Bronchial epithelial cell (primary cell): ENCODE results near the gene SLC35C1. TPM values are rescaled to one million over a fixed set of nuclear protein-coding genes. Genes with fewer than 3 reads are reported as not detected.
"Not testable (repeated sequence)": the region's sequence is repeated elsewhere in the genome, so short reads cannot be mapped to it uniquely, and the experiment has no call there.

Experiments used
- DNase-seq: peaks from one replicate; pipeline ENCODE4 v3.0.0-alpha.2; 2010; ENCODE audit warnings: low read depth
- FAIRE-seq: peaks from 2 replicates; lab custom pipeline; 2011; peaks lifted over from hg19 to GRCh38; lab: Jason Lieb, UNC
- H3K27me3 ChIP-seq: 2 replicates; pipeline ENCODE4 v1.5.1; 2011; ENCODE audit warnings: low read length; ENCODE audit not compliant: control insufficient read depth, insufficient read depth
- H3K36me3 ChIP-seq: 2 replicates; pipeline ENCODE4 v1.5.1; 2011; ENCODE audit warnings: low read length; ENCODE audit not compliant: control insufficient read depth, insufficient read depth
- H3K4me3 ChIP-seq: 2 replicates; pipeline ENCODE4 v1.5.1; 2011; ENCODE audit warnings: mild to moderate bottlenecking, low read depth, low read length, control low read depth
- total RNA-seq: library from RNA; depleted of rRNA; stranded (reverse); fragments of >200 nt; gene quantifications from 2 replicates; pipeline ENCODE4 v1.2.1, GENCODE V29; 2014
- TF ChIP-seq, protein P1 (sequence below): IDR thresholded peaks from 2 replicates; pipeline ENCODE4 v1.5.1; 2011; ENCODE audit warnings: mild to moderate bottlenecking, moderate library complexity, low read length, control low read depth, inconsistent platforms; ENCODE audit not compliant: insufficient read depth, severe bottlenecking

The SLC35C1 gene
- total RNA-seq, 1 donor from 2014 or later = 7.6 TPM

DNA sequence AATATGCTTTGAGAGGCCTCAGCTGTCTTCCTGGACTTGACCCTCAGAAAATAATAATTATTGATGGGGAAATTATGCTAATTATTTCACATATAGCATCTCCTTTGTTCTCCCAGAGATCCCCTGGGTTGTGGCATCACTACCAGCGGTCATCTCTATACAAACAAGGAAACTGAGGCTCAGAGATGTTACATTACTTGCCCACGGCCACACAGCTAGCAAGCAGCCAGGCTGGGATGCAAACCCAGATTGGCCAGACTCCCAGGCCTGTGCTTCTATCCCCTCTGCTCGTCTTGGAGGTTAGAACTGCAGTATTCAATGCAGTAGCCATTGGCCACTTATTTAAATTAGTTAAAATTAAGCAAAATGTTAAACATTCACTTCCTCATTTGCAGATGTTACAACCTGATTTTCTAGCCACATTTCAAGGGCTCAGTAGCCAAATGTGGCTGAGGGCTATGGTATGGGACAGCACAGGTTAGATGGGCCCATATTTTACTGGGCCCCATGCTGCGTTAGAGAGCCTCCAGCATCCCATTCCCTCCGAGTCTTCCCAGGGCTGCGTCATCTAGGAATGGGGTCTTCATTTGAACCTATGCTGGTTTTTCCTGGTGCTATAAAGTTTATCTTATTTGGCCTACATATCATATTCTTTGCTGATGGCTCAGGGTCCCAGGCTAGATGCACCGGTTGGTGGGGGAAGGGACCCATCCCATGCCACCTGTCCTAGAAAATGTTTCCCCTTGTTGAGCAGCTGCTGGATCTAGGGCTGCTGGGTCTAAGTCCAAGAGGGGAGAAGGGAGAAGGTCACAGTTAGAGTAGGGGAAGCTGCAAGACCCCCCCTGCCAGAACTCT is 2.2 kb downstream of the SLC35C1 start:
- TF ChIP-seq, protein P1, sequence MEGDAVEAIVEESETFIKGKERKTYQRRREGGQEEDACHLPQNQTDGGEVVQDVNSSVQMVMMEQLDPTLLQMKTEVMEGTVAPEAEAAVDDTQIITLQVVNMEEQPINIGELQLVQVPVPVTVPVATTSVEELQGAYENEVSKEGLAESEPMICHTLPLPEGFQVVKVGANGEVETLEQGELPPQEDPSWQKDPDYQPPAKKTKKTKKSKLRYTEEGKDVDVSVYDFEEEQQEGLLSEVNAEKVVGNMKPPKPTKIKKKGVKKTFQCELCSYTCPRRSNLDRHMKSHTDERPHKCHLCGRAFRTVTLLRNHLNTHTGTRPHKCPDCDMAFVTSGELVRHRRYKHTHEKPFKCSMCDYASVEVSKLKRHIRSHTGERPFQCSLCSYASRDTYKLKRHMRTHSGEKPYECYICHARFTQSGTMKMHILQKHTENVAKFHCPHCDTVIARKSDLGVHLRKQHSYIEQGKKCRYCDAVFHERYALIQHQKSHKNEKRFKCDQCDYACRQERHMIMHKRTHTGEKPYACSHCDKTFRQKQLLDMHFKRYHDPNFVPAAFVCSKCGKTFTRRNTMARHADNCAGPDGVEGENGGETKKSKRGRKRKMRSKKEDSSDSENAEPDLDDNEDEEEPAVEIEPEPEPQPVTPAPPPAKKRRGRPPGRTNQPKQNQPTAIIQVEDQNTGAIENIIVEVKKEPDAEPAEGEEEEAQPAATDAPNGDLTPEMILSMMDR = no peak
- H3K4me3 ChIP-seq = no peak overlapping the region
- FAIRE-seq = no peak
- DNase-seq = no peak
- no peaks in the 10 kb centered on the region for H3K27me3 ChIP-seq
- H3K36me3 ChIP-seq = peaks cover 11% of the 10 kb centered on the region

DNA sequence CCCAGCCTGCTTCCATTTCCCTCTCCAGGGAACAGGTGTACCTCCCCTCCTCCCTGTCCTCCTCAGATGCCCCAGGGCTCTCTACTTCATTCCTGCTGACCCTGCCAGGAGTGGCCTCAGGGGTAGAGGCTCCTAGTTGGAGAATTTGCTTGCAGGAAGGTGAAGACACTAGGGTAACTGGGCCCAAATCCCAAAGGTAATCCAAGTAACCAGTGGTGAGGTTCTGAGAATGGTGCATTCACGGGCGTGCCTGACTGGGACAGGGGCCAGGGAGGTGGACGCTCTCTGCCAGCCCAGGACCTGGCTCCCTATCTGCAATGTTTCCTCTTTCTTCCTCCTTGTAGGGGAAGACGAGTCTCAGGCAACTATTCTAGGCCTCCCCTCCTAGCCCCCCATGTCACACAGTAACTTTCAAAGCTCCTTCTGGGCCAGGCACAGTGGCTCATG is 2.9 kb downstream of the SLC35C1 start:
- DNase-seq = no peak
- Histone ChIP-seq H3K27me3 (no peaks in the 10 kb centered on the region), H3K4me3 (no peak overlapping the region), H3K36me3 (peaks cover 11% of the 10 kb centered on the region)
- no peak for FAIRE-seq
- TF ChIP-seq, protein P1 = no peak

DNA sequence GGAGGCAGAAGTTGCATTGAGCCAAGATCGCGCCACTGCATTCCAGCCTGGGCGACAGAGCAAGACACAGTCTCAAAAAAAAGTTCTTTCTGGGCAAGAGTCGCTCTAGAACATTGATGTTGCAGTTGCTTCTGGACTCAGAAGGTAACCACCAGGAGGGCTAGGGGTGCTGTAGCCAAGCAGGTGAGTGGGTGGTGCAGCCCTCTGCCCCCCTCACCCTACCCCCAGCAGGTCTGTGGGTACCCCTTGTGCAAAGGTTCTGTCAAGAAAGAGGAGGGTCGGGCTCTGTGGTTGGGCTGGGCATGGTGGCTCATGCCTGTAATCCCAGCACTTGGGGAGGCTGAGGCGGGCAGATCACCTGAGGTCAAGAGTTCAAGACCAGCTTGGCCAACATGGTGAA is 3.5 kb downstream of the SLC35C1 start:
- not testable (repeated sequence) for DNase-seq, FAIRE-seq
- peaks cover 11% of the 10 kb centered on the region for H3K36me3 ChIP-seq

DNA sequence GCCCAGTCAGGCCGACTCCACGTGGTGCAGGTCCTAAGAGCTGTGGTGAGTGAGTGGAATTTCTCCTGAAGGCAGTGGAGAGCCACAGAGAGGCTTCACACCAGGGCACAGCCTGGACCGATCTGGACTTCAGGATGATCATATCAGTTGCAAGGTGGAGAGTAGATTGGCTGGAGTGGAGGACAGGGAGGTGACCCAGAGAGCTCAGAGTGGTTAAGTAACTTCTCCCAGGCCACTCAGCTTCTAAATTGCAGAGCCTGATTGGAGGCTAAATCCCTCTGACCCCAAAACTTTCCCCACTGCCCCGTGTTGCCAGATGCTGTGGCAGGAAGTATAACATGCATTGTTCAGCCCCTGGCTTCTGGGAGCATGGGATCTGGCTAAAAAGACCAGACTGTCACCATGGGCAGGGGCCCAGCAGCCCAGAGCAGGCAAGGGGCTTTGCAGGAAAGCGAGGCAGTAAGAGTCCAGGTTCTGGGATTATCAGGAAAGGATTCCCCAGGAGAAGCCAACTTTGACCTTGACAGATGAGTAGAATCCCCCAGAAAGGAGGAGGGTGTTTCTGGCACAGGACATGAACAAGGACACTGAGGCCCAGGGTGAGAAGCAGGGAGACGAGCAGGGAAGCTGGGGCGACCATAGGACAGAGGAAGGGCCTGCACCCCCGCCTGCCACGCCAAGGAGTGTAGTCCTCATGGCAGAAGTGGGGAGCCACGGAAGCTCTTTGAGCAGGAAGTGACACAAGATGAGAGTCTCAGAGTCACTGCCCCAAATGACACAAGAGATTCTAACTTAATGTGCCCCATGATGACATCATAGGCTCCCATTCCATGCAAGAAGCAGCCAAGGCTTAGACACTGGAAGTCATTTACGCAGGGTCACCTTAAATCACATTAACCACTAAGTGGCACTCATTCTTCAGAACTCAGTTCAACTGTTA is 4.8 kb downstream of the SLC35C1 start:
- no peak for DNase-seq
- TF ChIP-seq, protein P1 = no peak
- peak; percentile 13 for FAIRE-seq
- Histone ChIP-seq H3K27me3 (no peaks in the 10 kb centered on the region), H3K36me3 (peaks cover 11% of the 10 kb centered on the region), H3K4me3 (no peak overlapping the region)

More for the DNA sequence above, 3.5 kb downstream of the SLC35C1 start:
- not testable (repeated sequence) for H3K4me3 ChIP-seq, H3K27me3 ChIP-seq

DNA sequence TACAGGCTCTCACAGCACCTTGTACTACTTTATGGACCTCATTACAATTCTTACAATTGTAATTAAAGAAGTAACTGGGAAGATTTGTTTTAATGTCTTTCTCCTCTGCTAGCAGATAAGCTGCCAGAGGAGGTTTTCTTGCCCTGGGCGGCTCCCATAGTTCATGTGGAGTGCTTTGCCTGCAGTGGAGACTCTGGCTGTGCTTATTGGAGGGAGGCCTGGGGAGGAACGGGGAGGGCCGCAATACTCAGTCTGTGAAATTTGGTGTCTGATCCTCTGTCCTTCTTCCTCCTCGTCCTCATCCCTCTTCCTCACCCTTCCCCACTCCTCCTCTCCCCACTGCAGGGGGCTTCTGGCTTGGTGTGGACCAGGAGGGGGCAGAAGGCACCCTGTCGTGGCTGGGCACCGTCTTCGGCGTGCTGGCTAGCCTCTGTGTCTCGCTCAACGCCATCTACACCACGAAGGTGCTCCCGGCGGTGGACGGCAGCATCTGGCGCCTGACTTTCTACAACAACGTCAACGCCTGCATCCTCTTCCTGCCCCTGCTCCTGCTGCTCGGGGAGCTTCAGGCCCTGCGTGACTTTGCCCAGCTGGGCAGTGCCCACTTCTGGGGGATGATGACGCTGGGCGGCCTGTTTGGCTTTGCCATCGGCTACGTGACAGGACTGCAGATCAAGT is 5.6 kb downstream of the SLC35C1 start:
- no peak for DNase-seq
- H3K4me3 ChIP-seq = no peak overlapping the region
- peaks cover 11% of the 10 kb centered on the region for H3K36me3 ChIP-seq
- TF ChIP-seq, protein P1 = no peak
- no peaks in the 10 kb centered on the region for H3K27me3 ChIP-seq
- no peak for FAIRE-seq
